Neural cell (in vitro differentiated cells): ENCODE results near the gene DPF3. TPM values are rescaled to one million over a fixed set of nuclear protein-coding genes. Genes with fewer than 3 reads are reported as not detected.

ENCODE experiments used
- H2AFZ ChIP-seq: fragments of 200-600, 300-800 bp; sonication (generic), shearing (Covaris generic); 2 replicates; pipeline ENCODE4 v1.6.0; 2014; ENCODE audit warnings: low read depth, mild to moderate bottlenecking, antibody characterized with exemption, low read length, moderate library complexity
- H3F3A ChIP-seq: fragments of 200-600 bp; shearing (Covaris generic); 2 replicates; pipeline ENCODE4 v1.6.1; 2016; ENCODE audit warnings: mild to moderate bottlenecking, moderate library complexity, mixed read lengths, antibody characterized with exemption, low read length; ENCODE audit not compliant: insufficient read depth, poor library complexity, severe bottlenecking
- H3K27ac ChIP-seq: fragments of 200-600, 300-800 bp; sonication (generic), shearing (Covaris generic); 2 replicates; pipeline ENCODE4 v1.5.1; 2014; ENCODE audit warnings: mild to moderate bottlenecking, low read length, moderate library complexity
- H3K27me3 ChIP-seq: fragments of 300-800, 200-600 bp; sonication (generic), shearing (Covaris generic); 2 replicates; pipeline ENCODE4 v1.6.0; 2014; ENCODE audit warnings: mild to moderate bottlenecking, low read depth, low read length, moderate library complexity; ENCODE audit not compliant: insufficient read depth
- H3K36me3 ChIP-seq: fragments of 300-800, 200-600 bp; sonication (generic), shearing (Covaris generic); 2 replicates; pipeline ENCODE4 v1.5.1; 2014; ENCODE audit warnings: mild to moderate bottlenecking, antibody characterized with exemption, low read length, moderate library complexity; ENCODE audit not compliant: insufficient read depth
- H3K4me2 ChIP-seq: fragments of 300-800, 200-600 bp; sonication (generic), shearing (Covaris generic); 2 replicates; pipeline ENCODE4 v1.6.0; 2014; ENCODE audit warnings: mild to moderate bottlenecking, low read length
- H3K4me3 ChIP-seq: fragments of 300-800, 200-600 bp; sonication (generic), shearing (Covaris generic); 2 replicates; pipeline ENCODE4 v1.5.1; 2014; ENCODE audit warnings: mild to moderate bottlenecking, low read length, moderate library complexity
- H3K79me2 ChIP-seq: fragments of 200-600 bp; shearing (Covaris generic); replicated peaks from 2 replicates; pipeline ENCODE4 v1.6.0; 2014; ENCODE audit warnings: mild to moderate bottlenecking, low read length, moderate library complexity; ENCODE audit not compliant: insufficient read depth
- H3K9ac ChIP-seq: fragments of 300-800, 200-600 bp; sonication (generic), shearing (Covaris generic); 2 replicates; pipeline ENCODE4 v1.6.1; 2016; ENCODE audit warnings: mild to moderate bottlenecking, low read length, mixed read lengths
- H3K9me2 ChIP-seq: fragments of 200-600 bp; shearing (Covaris generic); 2 replicates; pipeline ENCODE4 v1.6.1; 2016; ENCODE audit warnings: mild to moderate bottlenecking, low read length, mixed read lengths; ENCODE audit not compliant: insufficient read depth
- H3K9me3 ChIP-seq: fragments of 200-600, 300-800 bp; sonication (generic), shearing (Covaris generic); 2 replicates; pipeline ENCODE4 v1.6.1; 2016; ENCODE audit warnings: mild to moderate bottlenecking, mixed run types, low read length, moderate library complexity, mixed read lengths
- H4K20me1 ChIP-seq: fragments of 200-600 bp; shearing (Covaris generic); 2 replicates; pipeline ENCODE4 v1.6.1; 2016; ENCODE audit warnings: mild to moderate bottlenecking, mixed run types; ENCODE audit not compliant: insufficient read depth
- EP300 ChIP-seq: fragments of 450-650 bp; conservative IDR thresholded peaks from 2 replicates; pipeline ENCODE4 v1.6.1; 2014; ENCODE audit warnings: antibody characterized with exemption, mild to moderate bottlenecking, moderate library complexity; ENCODE audit not compliant: poor library complexity, severe bottlenecking
- EZH2 ChIP-seq: fragments of 200-600, 300-800 bp; shearing (Covaris generic), sonication (generic); IDR thresholded peaks from 2 replicates; pipeline ENCODE4 v1.6.1; 2014; ENCODE audit warnings: antibody characterized with exemption, low read length, borderline replicate concordance, mild to moderate bottlenecking; ENCODE audit not compliant: insufficient read depth, poor library complexity, severe bottlenecking
- MXI1 ChIP-seq: fragments of 450-650 bp; conservative IDR thresholded peaks from 2 replicates; pipeline ENCODE4 v1.6.1; 2014; ENCODE audit warnings: antibody characterized with exemption, mild to moderate bottlenecking; ENCODE audit not compliant: poor library complexity, severe bottlenecking
- POLR2AphosphoS5 ChIP-seq: IDR thresholded peaks from 2 replicates; pipeline ENCODE4 v1.6.1; 2012
- RAD21 ChIP-seq: fragments of 450-650 bp; conservative IDR thresholded peaks from 2 replicates; pipeline ENCODE4 v1.6.1; 2014; ENCODE audit warnings: antibody characterized with exemption, mild to moderate bottlenecking, moderate library complexity
- SMC3 ChIP-seq: fragments of 450-650 bp; conservative IDR thresholded peaks from 2 replicates; pipeline ENCODE4 v1.6.1; 2014; ENCODE audit warnings: antibody characterized with exemption, mild to moderate bottlenecking, moderate library complexity; ENCODE audit not compliant: poor library complexity
- TAF1 ChIP-seq: IDR thresholded peaks from 2 replicates; pipeline ENCODE4 v1.6.1; 2012; ENCODE audit warnings: low read depth
- polyA plus RNA-seq: library from polyadenylated mRNA; depleted of rRNA; stranded (reverse); fragments of >200 nt; gene quantifications from 2 replicates; pipeline ENCODE4 v1.2.3, GENCODE V29; 2014
- TF ChIP-seq, protein P1 (sequence below): IDR thresholded peaks from 2 replicates; pipeline ENCODE4 v1.6.1; 2012; ENCODE audit warnings: borderline replicate concordance
- TF ChIP-seq, protein P2 (sequence below): fragments of 450-650 bp; IDR thresholded peaks from 2 replicates; pipeline ENCODE4 v1.5.1; 2014; ENCODE audit warnings: antibody characterized with exemption, mild to moderate bottlenecking, moderate library complexity; ENCODE audit not compliant: poor library complexity, severe bottlenecking

DPF3 gene
- polyA plus RNA-seq, 1 donor from 2014 or later, result 2.9 TPM

DNA sequence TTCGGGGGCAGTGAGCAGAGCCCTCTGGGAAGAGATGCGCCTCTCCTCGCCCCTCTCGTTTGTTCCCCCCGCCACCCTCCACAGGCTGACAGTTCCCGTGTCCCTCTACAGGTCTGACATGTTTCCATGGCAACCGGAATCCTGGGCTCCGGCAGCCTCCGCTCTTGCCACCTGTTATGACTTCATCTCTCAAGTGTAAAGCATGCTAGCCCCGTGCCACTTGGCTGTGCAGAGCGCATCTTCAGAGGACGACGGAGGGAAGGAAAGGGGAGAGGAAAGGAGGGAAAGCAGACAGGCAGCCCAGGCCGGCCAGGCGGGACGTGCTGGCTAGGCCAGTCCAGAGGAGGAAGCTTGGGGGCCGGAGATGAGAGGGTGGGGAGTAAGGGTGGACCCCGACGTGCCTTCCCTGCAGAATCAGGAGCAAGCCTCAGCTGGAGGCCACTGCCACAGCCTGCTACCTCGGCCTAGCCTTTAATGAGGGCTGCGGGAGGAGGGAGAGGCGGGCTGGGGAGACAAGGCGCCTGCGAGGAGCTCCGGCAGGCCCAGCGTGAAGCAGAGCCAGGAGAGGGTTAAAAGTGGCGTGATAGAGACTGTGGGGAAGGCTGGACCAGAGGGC lies 214.3 kb downstream of the DPF3 start:
- TF ChIP-seq POLR2AphosphoS5 (peak; percentile 5), EZH2 (no peak), SMC3 (peak; percentile 30), EP300 (peak; percentile 19), MXI1 (peak; percentile 42), TAF1 (no peak)
- TF ChIP-seq, protein P1, sequence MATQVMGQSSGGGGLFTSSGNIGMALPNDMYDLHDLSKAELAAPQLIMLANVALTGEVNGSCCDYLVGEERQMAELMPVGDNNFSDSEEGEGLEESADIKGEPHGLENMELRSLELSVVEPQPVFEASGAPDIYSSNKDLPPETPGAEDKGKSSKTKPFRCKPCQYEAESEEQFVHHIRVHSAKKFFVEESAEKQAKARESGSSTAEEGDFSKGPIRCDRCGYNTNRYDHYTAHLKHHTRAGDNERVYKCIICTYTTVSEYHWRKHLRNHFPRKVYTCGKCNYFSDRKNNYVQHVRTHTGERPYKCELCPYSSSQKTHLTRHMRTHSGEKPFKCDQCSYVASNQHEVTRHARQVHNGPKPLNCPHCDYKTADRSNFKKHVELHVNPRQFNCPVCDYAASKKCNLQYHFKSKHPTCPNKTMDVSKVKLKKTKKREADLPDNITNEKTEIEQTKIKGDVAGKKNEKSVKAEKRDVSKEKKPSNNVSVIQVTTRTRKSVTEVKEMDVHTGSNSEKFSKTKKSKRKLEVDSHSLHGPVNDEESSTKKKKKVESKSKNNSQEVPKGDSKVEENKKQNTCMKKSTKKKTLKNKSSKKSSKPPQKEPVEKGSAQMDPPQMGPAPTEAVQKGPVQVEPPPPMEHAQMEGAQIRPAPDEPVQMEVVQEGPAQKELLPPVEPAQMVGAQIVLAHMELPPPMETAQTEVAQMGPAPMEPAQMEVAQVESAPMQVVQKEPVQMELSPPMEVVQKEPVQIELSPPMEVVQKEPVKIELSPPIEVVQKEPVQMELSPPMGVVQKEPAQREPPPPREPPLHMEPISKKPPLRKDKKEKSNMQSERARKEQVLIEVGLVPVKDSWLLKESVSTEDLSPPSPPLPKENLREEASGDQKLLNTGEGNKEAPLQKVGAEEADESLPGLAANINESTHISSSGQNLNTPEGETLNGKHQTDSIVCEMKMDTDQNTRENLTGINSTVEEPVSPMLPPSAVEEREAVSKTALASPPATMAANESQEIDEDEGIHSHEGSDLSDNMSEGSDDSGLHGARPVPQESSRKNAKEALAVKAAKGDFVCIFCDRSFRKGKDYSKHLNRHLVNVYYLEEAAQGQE, result no peak
- H4K20me1 ChIP-seq, result no peaks in the 10 kb centered on the region
- H3K4me3 ChIP-seq, result peak overlapping the region; percentile 23
- H3K36me3 ChIP-seq, result no peaks in the 10 kb centered on the region
- H3F3A ChIP-seq, result no peaks in the 10 kb centered on the region
- peak overlapping the region; percentile 46 for H3K9ac ChIP-seq
- no peaks in the 10 kb centered on the region for H3K9me3 ChIP-seq
- H3K27me3 ChIP-seq, result no peaks in the 10 kb centered on the region
- no peaks in the 10 kb centered on the region for H3K79me2 ChIP-seq
- no peak overlapping the region for H3K4me2 ChIP-seq
- peak overlapping the region; percentile 51 for H3K27ac ChIP-seq
- H2AFZ ChIP-seq, result no peak overlapping the region
- no peaks in the 10 kb centered on the region for H3K9me2 ChIP-seq

DNA sequence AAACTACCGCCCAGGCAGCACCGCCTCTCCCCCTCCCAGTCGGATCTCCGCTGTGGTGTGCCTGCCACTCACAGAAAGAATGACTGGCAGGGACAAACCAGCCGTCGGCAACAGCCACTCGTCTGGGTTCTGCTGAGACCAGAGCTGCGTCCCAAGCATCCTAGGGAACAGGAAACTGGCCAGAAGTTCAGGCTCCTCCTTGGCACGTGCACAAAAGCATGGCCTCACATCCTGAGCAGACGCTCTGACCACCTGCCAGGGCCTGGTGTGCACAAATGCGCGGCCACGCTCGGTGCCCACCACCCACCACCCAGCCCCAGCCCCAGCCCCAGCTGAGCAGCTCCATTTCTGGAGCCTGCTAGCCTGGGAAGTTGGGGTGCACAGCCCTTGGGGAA lies 214.8 kb downstream of the DPF3 start:
- Histone ChIP-seq H4K20me1 (no peaks in the 10 kb centered on the region), H3K36me3 (no peaks in the 10 kb centered on the region), H3K9ac (peak overlapping the region; percentile 46), H3K4me3 (peak overlapping the region; percentile 23), H3K9me2 (no peaks in the 10 kb centered on the region), H3K27me3 (no peaks in the 10 kb centered on the region), H3K79me2 (no peaks in the 10 kb centered on the region), H3K9me3 (no peaks in the 10 kb centered on the region), H3F3A (no peaks in the 10 kb centered on the region), H3K4me2 (no peak overlapping the region), H2AFZ (no peak overlapping the region), H3K27ac (peak overlapping the region; percentile 34)
- TF ChIP-seq MXI1, result no peak
- TF ChIP-seq EZH2, result no peak
- TF ChIP-seq TAF1, result no peak
- no peak for TF ChIP-seq POLR2AphosphoS5
- TF ChIP-seq, protein P2, sequence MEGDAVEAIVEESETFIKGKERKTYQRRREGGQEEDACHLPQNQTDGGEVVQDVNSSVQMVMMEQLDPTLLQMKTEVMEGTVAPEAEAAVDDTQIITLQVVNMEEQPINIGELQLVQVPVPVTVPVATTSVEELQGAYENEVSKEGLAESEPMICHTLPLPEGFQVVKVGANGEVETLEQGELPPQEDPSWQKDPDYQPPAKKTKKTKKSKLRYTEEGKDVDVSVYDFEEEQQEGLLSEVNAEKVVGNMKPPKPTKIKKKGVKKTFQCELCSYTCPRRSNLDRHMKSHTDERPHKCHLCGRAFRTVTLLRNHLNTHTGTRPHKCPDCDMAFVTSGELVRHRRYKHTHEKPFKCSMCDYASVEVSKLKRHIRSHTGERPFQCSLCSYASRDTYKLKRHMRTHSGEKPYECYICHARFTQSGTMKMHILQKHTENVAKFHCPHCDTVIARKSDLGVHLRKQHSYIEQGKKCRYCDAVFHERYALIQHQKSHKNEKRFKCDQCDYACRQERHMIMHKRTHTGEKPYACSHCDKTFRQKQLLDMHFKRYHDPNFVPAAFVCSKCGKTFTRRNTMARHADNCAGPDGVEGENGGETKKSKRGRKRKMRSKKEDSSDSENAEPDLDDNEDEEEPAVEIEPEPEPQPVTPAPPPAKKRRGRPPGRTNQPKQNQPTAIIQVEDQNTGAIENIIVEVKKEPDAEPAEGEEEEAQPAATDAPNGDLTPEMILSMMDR, result no peak
- TF ChIP-seq RAD21, result no peak
- no peak for TF ChIP-seq SMC3
- no peak for TF ChIP-seq EP300
